ENCODE data around the gene GPC4. TPM values are rescaled to one million over a fixed set of nuclear protein-coding genes. Genes with fewer than 3 reads are reported as not detected.
"Not testable (repeated sequence)": the region's sequence is repeated elsewhere in the genome, so short reads cannot be mapped to it uniquely, and the experiment has no call there.

Gene GPC4
- total RNA-seq, 1 donor from 2014 or later = 49.1 TPM

- no peaks in the 10 kb centered on the region for H3K9me3 ChIP-seq (ENCODE audit: control insufficient read depth in 3 of 3, low read length in 3 of 3)
- peaks cover 0 to 2% (median 0%) of the 10 kb centered on the region in 3 donors for H3K27me3 ChIP-seq (ENCODE audit: control insufficient read depth in 3 of 3, insufficient read depth in 3 of 3, low read length in 3 of 3)
- no peaks in the 10 kb centered on the region for H3K36me3 ChIP-seq (ENCODE audit: control insufficient read depth in 3 of 3, insufficient read depth in 3 of 3, low read length in 3 of 3)
- no peaks in the 10 kb centered on the region for H3K4me1 ChIP-seq (ENCODE audit: control insufficient read depth in 3 of 3, insufficient read depth in 3 of 3, low read length in 3 of 3)
- no peak overlapping the region for H3K27ac ChIP-seq (ENCODE audit: low read depth, low read length)
- H3K4me3 ChIP-seq (ENCODE audit: low read length in 3 of 3) = no peak overlapping the region
- H3K9ac ChIP-seq (ENCODE audit: low read depth in 1 of 3, low read length in 3 of 3) = no peak overlapping the region
Measured at GRCh38 chrX:133297284-133297683, 118.0 kb downstream of the GPC4 start.

GRCh38 chrX:133294126-133294525 is 121.2 kb downstream of the GPC4 start:
- H3K9ac ChIP-seq (ENCODE audit: low read depth in 1 of 3, low read length in 3 of 3) = no peak overlapping the region
- peaks cover 0 to 2% (median 0%) of the 10 kb centered on the region in 3 donors for H3K27me3 ChIP-seq (ENCODE audit: control insufficient read depth in 3 of 3, insufficient read depth in 3 of 3, low read length in 3 of 3)
- no peak overlapping the region for H3K27ac ChIP-seq (ENCODE audit: low read depth, low read length)
- H3K36me3 ChIP-seq (ENCODE audit: control insufficient read depth in 3 of 3, insufficient read depth in 3 of 3, low read length in 3 of 3) = no peaks in the 10 kb centered on the region
- H3K4me3 ChIP-seq (ENCODE audit: low read length in 3 of 3) = no peak overlapping the region
- no peaks in the 10 kb centered on the region for H3K4me1 ChIP-seq (ENCODE audit: control insufficient read depth in 3 of 3, insufficient read depth in 3 of 3, low read length in 3 of 3)
- no peaks in the 10 kb centered on the region for H3K9me3 ChIP-seq (ENCODE audit: control insufficient read depth in 3 of 3, low read length in 3 of 3)

GRCh38 chrX:133290076-133290475 is 125.2 kb downstream of the GPC4 start:
- Histone ChIP-seq H3K36me3 (ENCODE audit: control insufficient read depth in 3 of 3, insufficient read depth in 3 of 3, low read length in 3 of 3) (no peaks in the 10 kb centered on the region), H3K9me3 (ENCODE audit: control insufficient read depth in 3 of 3, low read length in 3 of 3) (no peaks in the 10 kb centered on the region), H3K4me3 (ENCODE audit: low read length in 3 of 3) (no peak overlapping the region), H3K4me1 (ENCODE audit: control insufficient read depth in 3 of 3, insufficient read depth in 3 of 3, low read length in 3 of 3) (no peaks in the 10 kb centered on the region), H3K27me3 (ENCODE audit: control insufficient read depth in 3 of 3, insufficient read depth in 3 of 3, low read length in 3 of 3) (peaks cover 0 to under 1% (median 0%) of the 10 kb centered on the region in 3 donors), H3K9ac (ENCODE audit: low read depth in 1 of 3, low read length in 3 of 3) (no peak overlapping the region), H3K27ac (ENCODE audit: low read depth, low read length) (no peak overlapping the region)

- Histone ChIP-seq H3K36me3 (ENCODE audit: control insufficient read depth in 3 of 3, insufficient read depth in 3 of 3, low read length in 3 of 3) (no peaks in the 10 kb centered on the region), H3K4me3 (ENCODE audit: low read length in 3 of 3) (no peak overlapping the region), H3K4me1 (ENCODE audit: control insufficient read depth in 3 of 3, insufficient read depth in 3 of 3, low read length in 3 of 3) (no peaks in the 10 kb centered on the region), H3K9ac (ENCODE audit: low read depth in 1 of 3, low read length in 3 of 3) (no peak overlapping the region), H3K27ac (ENCODE audit: low read depth, low read length) (no peak overlapping the region), H3K27me3 (ENCODE audit: control insufficient read depth in 3 of 3, insufficient read depth in 3 of 3, low read length in 3 of 3) (no peaks in the 10 kb centered on the region), H3K9me3 (ENCODE audit: control insufficient read depth in 3 of 3, low read length in 3 of 3) (no peaks in the 10 kb centered on the region)
Measured at GRCh38 chrX:133287860-133288259, 127.4 kb downstream of the GPC4 start.

- H3K27ac ChIP-seq (ENCODE audit: low read depth, low read length) = no peak overlapping the region
- no peak overlapping the region for H3K9ac ChIP-seq (ENCODE audit: low read depth in 1 of 3, low read length in 3 of 3)
- no peaks in the 10 kb centered on the region for H3K36me3 ChIP-seq (ENCODE audit: control insufficient read depth in 3 of 3, insufficient read depth in 3 of 3, low read length in 3 of 3)
- no peak overlapping the region for H3K4me3 ChIP-seq (ENCODE audit: low read length in 3 of 3)
- no peaks in the 10 kb centered on the region for H3K4me1 ChIP-seq (ENCODE audit: control insufficient read depth in 3 of 3, insufficient read depth in 3 of 3, low read length in 3 of 3)
- H3K9me3 ChIP-seq (ENCODE audit: control insufficient read depth in 3 of 3, low read length in 3 of 3) = no peaks in the 10 kb centered on the region
- no peaks in the 10 kb centered on the region for H3K27me3 ChIP-seq (ENCODE audit: control insufficient read depth in 3 of 3, insufficient read depth in 3 of 3, low read length in 3 of 3)
Measured at GRCh38 chrX:133285341-133285740, 129.9 kb downstream of the GPC4 start.

GRCh38 chrX:133279112-133279730 is 136.1 kb downstream of the GPC4 start:
- not testable (repeated sequence) for H3K9me3 ChIP-seq (ENCODE audit: control insufficient read depth in 3 of 3, low read length in 3 of 3); H3K27me3 ChIP-seq (ENCODE audit: control insufficient read depth in 3 of 3, insufficient read depth in 3 of 3, low read length in 3 of 3); H3K9ac ChIP-seq (ENCODE audit: low read depth in 1 of 3, low read length in 3 of 3); H3K4me1 ChIP-seq (ENCODE audit: control insufficient read depth in 3 of 3, insufficient read depth in 3 of 3, low read length in 3 of 3); H3K4me3 ChIP-seq (ENCODE audit: low read length in 3 of 3); H3K27ac ChIP-seq (ENCODE audit: low read depth, low read length); H3K36me3 ChIP-seq (ENCODE audit: control insufficient read depth in 3 of 3, insufficient read depth in 3 of 3, low read length in 3 of 3)

- no peaks in the 10 kb centered on the region for H3K36me3 ChIP-seq (ENCODE audit: control insufficient read depth in 3 of 3, insufficient read depth in 3 of 3, low read length in 3 of 3)
- no peak overlapping the region for H3K4me3 ChIP-seq (ENCODE audit: low read length in 3 of 3)
- H3K4me1 ChIP-seq (ENCODE audit: control insufficient read depth in 3 of 3, insufficient read depth in 3 of 3, low read length in 3 of 3) = no peaks in the 10 kb centered on the region
- H3K9ac ChIP-seq (ENCODE audit: low read depth in 1 of 3, low read length in 3 of 3) = no peak overlapping the region
- no peak overlapping the region for H3K27ac ChIP-seq (ENCODE audit: low read depth, low read length)
- H3K9me3 ChIP-seq (ENCODE audit: control insufficient read depth in 3 of 3, low read length in 3 of 3) = no peaks in the 10 kb centered on the region
- H3K27me3 ChIP-seq (ENCODE audit: control insufficient read depth in 3 of 3, insufficient read depth in 3 of 3, low read length in 3 of 3) = no peaks in the 10 kb centered on the region
Measured at GRCh38 chrX:133273180-133273579, 142.1 kb downstream of the GPC4 start.

- H3K9me3 ChIP-seq (ENCODE audit: control insufficient read depth in 3 of 3, low read length in 3 of 3) = no peaks in the 10 kb centered on the region
- H3K4me3 ChIP-seq (ENCODE audit: low read length in 3 of 3) = no peak overlapping the region
- H3K4me1 ChIP-seq (ENCODE audit: control insufficient read depth in 3 of 3, insufficient read depth in 3 of 3, low read length in 3 of 3) = no peaks in the 10 kb centered on the region
- H3K27me3 ChIP-seq (ENCODE audit: control insufficient read depth in 3 of 3, insufficient read depth in 3 of 3, low read length in 3 of 3) = no peaks in the 10 kb centered on the region
- no peak overlapping the region for H3K9ac ChIP-seq (ENCODE audit: low read depth in 1 of 3, low read length in 3 of 3)
- H3K36me3 ChIP-seq (ENCODE audit: control insufficient read depth in 3 of 3, insufficient read depth in 3 of 3, low read length in 3 of 3) = no peaks in the 10 kb centered on the region
- H3K27ac ChIP-seq (ENCODE audit: low read depth, low read length) = no peak overlapping the region
Measured at GRCh38 chrX:133269168-133269567, 146.1 kb downstream of the GPC4 start.

GRCh38 chrX:133267621-133268020 is 147.7 kb downstream of the GPC4 start:
- H3K27ac ChIP-seq (ENCODE audit: low read depth, low read length) = no peak overlapping the region
- H3K4me3 ChIP-seq (ENCODE audit: low read length in 3 of 3) = no peak overlapping the region
- H3K9ac ChIP-seq (ENCODE audit: low read depth in 1 of 3, low read length in 3 of 3) = no peak overlapping the region
- H3K9me3 ChIP-seq (ENCODE audit: control insufficient read depth in 3 of 3, low read length in 3 of 3) = no peaks in the 10 kb centered on the region
- H3K36me3 ChIP-seq (ENCODE audit: control insufficient read depth in 3 of 3, insufficient read depth in 3 of 3, low read length in 3 of 3) = no peaks in the 10 kb centered on the region
- no peaks in the 10 kb centered on the region for H3K27me3 ChIP-seq (ENCODE audit: control insufficient read depth in 3 of 3, insufficient read depth in 3 of 3, low read length in 3 of 3)
- no peaks in the 10 kb centered on the region for H3K4me1 ChIP-seq (ENCODE audit: control insufficient read depth in 3 of 3, insufficient read depth in 3 of 3, low read length in 3 of 3)

- H3K9ac ChIP-seq (ENCODE audit: low read depth in 1 of 3, low read length in 3 of 3) = no peak overlapping the region
- no peak overlapping the region for H3K27ac ChIP-seq (ENCODE audit: low read depth, low read length)
- no peaks in the 10 kb centered on the region for H3K36me3 ChIP-seq (ENCODE audit: control insufficient read depth in 3 of 3, insufficient read depth in 3 of 3, low read length in 3 of 3)
- H3K4me1 ChIP-seq (ENCODE audit: control insufficient read depth in 3 of 3, insufficient read depth in 3 of 3, low read length in 3 of 3) = no peaks in the 10 kb centered on the region
- H3K9me3 ChIP-seq (ENCODE audit: control insufficient read depth in 3 of 3, low read length in 3 of 3) = no peaks in the 10 kb centered on the region
- no peak overlapping the region for H3K4me3 ChIP-seq (ENCODE audit: low read length in 3 of 3)
- H3K27me3 ChIP-seq (ENCODE audit: control insufficient read depth in 3 of 3, insufficient read depth in 3 of 3, low read length in 3 of 3) = no peaks in the 10 kb centered on the region
Measured at GRCh38 chrX:133265331-133265730, 150.0 kb downstream of the GPC4 start.

Data from skeletal muscle tissue (tissue), 4 donors.